KMS-11 (cell line): ENCODE measurements around the gene TMC7.

Experiments
- H2AFZ ChIP-seq: fragments of 200-600 bp; sonication (generic); 2 replicates; pipeline ENCODE4 v1.6.1; 2016; ENCODE audit warnings: antibody characterized with exemption, mixed run types, low read depth
- H3K27ac ChIP-seq: fragments of 200-600 bp; sonication (generic); 2 replicates; pipeline ENCODE4 v1.6.1; 2016; ENCODE audit warnings: mild to moderate bottlenecking, mixed run types
- H3K27me3 ChIP-seq: fragments of 200-600 bp; sonication (generic); 2 replicates; pipeline ENCODE4 v1.6.1; 2017; ENCODE audit warnings: mild to moderate bottlenecking, low read depth, mixed run types, moderate library complexity; ENCODE audit not compliant: insufficient read depth
- H3K36me3 ChIP-seq: fragments of 200-600 bp; sonication (generic); 2 replicates; pipeline ENCODE4 v1.6.1; 2017; ENCODE audit warnings: mild to moderate bottlenecking, mixed run types; ENCODE audit not compliant: insufficient read depth
- H3K4me1 ChIP-seq: fragments of 200-600 bp; sonication (generic); 2 replicates; pipeline ENCODE4 v1.6.1; 2016; ENCODE audit warnings: mild to moderate bottlenecking, low read depth, mixed run types; ENCODE audit not compliant: poor library complexity, severe bottlenecking
- H3K4me2 ChIP-seq: fragments of 200-600 bp; sonication (generic); 2 replicates; pipeline ENCODE4 v1.7.0; 2016; ENCODE audit warnings: mild to moderate bottlenecking, mixed run types
- H3K4me3 ChIP-seq: fragments of 200-600 bp; sonication (generic); IDR thresholded peaks from 2 replicates; pipeline ENCODE4 v1.6.1; 2017; ENCODE audit warnings: low read depth, low read length, mixed read lengths; ENCODE audit not compliant: insufficient read depth
- H3K79me2 ChIP-seq: fragments of 200-600 bp; sonication (generic); 2 replicates; pipeline ENCODE4 v1.6.1; 2016; ENCODE audit warnings: low read depth, mixed run types; ENCODE audit not compliant: insufficient read depth
- H3K9ac ChIP-seq: fragments of 200-600 bp; sonication (generic); 2 replicates; pipeline ENCODE4 v1.6.1; 2016; ENCODE audit warnings: mild to moderate bottlenecking, mixed run types
- H4K20me1 ChIP-seq: fragments of 200-600 bp; sonication (generic); 2 replicates; pipeline ENCODE4 v1.6.1; 2016; ENCODE audit warnings: mild to moderate bottlenecking, mixed run types; ENCODE audit not compliant: insufficient read depth
- TF ChIP-seq, protein P1 (sequence below): fragments of 200-600 bp; sonication (generic); conservative IDR thresholded peaks from 2 replicates; pipeline ENCODE4 v1.6.1; 2017; ENCODE audit warnings: low read depth, mild to moderate bottlenecking, antibody characterized with exemption, low read length, moderate library complexity, mixed read lengths

The TMC7 gene

DNA sequence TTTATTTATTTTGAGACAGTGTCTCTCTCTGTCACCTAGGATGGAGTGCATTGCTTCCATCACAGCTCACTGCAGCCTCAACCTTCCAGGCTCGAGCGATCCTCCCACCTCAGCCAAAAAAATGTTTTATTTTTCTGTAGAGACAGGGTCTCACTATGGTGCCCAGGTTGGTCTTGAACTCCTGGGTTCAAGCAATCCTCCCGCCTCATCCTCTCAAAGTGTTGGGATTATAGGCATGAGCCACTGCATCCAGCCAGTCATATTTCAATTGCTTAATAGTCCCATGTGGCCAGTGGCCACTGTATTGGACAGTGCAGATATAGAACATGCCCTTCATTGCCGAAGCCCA lies 15.3 kb downstream of the TMC7 start:
- Histone ChIP-seq H2AFZ (no peak overlapping the region), H3K9ac (no peak overlapping the region), H3K27me3 (no peaks in the 10 kb centered on the region), H3K36me3 (no peaks in the 10 kb centered on the region), H3K4me1 (no peaks in the 10 kb centered on the region), H4K20me1 (no peaks in the 10 kb centered on the region), H3K27ac (no peak overlapping the region), H3K4me3 (no peak overlapping the region), H3K79me2 (no peaks in the 10 kb centered on the region), H3K4me2 (no peak overlapping the region)
- TF ChIP-seq, protein P1, sequence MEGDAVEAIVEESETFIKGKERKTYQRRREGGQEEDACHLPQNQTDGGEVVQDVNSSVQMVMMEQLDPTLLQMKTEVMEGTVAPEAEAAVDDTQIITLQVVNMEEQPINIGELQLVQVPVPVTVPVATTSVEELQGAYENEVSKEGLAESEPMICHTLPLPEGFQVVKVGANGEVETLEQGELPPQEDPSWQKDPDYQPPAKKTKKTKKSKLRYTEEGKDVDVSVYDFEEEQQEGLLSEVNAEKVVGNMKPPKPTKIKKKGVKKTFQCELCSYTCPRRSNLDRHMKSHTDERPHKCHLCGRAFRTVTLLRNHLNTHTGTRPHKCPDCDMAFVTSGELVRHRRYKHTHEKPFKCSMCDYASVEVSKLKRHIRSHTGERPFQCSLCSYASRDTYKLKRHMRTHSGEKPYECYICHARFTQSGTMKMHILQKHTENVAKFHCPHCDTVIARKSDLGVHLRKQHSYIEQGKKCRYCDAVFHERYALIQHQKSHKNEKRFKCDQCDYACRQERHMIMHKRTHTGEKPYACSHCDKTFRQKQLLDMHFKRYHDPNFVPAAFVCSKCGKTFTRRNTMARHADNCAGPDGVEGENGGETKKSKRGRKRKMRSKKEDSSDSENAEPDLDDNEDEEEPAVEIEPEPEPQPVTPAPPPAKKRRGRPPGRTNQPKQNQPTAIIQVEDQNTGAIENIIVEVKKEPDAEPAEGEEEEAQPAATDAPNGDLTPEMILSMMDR, result no peak

- Histone ChIP-seq H3K9ac (no peak overlapping the region), H3K4me1 (no peaks in the 10 kb centered on the region), H4K20me1 (no peaks in the 10 kb centered on the region)
These were observed 18.1 kb downstream of the TMC7 start for GRCh38 chr16:19001788-19002187.

GRCh38 chr16:19003935-19004334 lies 20.2 kb downstream of the TMC7 start:
- Histone ChIP-seq H4K20me1 (no peaks in the 10 kb centered on the region), H3K27ac (no peak overlapping the region), H3K4me3 (no peak overlapping the region), H3K79me2 (no peaks in the 10 kb centered on the region), H2AFZ (no peak overlapping the region), H3K4me1 (no peaks in the 10 kb centered on the region), H3K9ac (no peak overlapping the region), H3K36me3 (no peaks in the 10 kb centered on the region), H3K4me2 (no peak overlapping the region), H3K27me3 (no peaks in the 10 kb centered on the region)
- TF ChIP-seq, protein P1, result no peak

More at GRCh38 chr16:19001788-19002187, 18.1 kb downstream of the TMC7 start:
- no peak overlapping the region for H3K27ac ChIP-seq
- no peaks in the 10 kb centered on the region for H3K36me3 ChIP-seq
- no peaks in the 10 kb centered on the region for H3K27me3 ChIP-seq
- no peak overlapping the region for H2AFZ ChIP-seq
- TF ChIP-seq, protein P1, result no peak
- no peak overlapping the region for H3K4me3 ChIP-seq
- H3K4me2 ChIP-seq, result no peak overlapping the region
- no peaks in the 10 kb centered on the region for H3K79me2 ChIP-seq

GRCh38 chr16:19005561-19006445 lies 22.1 kb downstream of the TMC7 start:
- no peak overlapping the region for H3K27ac ChIP-seq
- H3K4me3 ChIP-seq, result no peak overlapping the region
- no peak overlapping the region for H3K4me2 ChIP-seq
- no peaks in the 10 kb centered on the region for H3K79me2 ChIP-seq
- no peak overlapping the region for H2AFZ ChIP-seq
- H3K9ac ChIP-seq, result no peak overlapping the region
- no peaks in the 10 kb centered on the region for H3K4me1 ChIP-seq
- no peaks in the 10 kb centered on the region for H4K20me1 ChIP-seq
- TF ChIP-seq, protein P1, result no peak
- no peaks in the 10 kb centered on the region for H3K36me3 ChIP-seq
- no peaks in the 10 kb centered on the region for H3K27me3 ChIP-seq
